ENCODE results near the gene OR8B8.

DNA sequence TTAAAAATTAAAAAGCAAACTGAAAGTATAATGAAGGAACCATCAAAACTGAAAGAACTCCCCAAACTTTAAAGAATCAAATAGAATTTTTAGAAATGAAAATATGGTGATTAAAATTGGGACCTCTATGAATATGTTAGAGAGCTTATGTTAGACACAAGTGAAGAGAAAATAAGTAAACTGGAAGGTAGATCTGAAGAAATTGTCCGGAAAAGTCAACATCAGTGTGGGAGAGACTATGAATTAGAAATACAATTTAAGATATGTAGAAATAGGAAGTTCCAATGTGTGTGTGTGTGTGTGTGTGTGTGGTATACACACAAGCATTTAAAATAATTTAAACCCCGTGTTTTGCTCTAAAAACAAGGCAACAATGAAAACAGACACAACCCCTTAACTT lies 15.9 kb downstream of the OR8B8 start:
- TF ChIP-seq POLR2AphosphoS5 (IDR thresholded peaks at IDR 0.05; ENCODE audit: borderline replicate concordance, low read depth, low read length) (no peak), EZH2 (IDR thresholded peaks at IDR 0.05) (no peak)

Measured in SK-N-MC (cell line).